ENCODE measurements around the gene PSMD6.

Gene PSMD6

DNA sequence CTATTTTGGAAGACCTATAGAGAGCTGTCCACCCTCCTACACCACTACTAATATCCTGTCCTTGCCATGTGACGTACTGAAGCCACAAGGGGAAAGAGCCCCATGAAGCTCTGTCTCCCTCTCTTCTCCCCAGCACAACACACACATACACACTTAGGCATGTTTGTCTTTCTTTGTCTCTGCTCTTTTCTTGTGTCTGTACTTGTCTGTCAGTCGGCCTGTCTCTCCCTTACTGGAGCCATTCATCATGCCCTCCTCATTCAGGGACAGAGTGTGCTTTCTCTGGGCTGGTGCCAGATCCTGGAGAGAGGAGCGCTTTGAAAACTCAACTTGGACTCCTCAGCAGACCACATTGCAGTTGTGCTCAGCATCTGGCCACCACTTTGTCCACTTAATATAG, 47.6 kb downstream of the PSMD6 start:
- no peak for DNase-seq

DNA sequence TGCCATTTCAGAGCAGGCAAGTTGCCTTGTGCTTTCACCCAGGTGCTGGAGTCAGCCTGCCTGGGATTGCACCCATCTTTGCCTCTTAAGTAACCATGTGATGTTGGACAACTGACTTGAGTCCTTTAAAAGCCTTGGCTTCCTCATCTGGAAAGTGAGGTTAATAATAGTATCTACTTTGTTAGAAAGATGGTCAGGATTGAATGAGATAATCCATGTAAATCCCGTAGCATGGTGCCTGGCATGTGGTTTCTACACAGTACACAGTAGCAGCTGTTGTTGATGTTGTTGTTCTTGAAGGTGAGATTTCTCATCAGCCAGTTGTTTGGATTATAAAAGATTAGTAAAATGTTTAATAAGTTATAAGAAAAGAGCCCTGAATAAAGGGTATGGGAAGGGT, 48.8 kb downstream of the PSMD6 start:
- no peak for DNase-seq

DNA sequence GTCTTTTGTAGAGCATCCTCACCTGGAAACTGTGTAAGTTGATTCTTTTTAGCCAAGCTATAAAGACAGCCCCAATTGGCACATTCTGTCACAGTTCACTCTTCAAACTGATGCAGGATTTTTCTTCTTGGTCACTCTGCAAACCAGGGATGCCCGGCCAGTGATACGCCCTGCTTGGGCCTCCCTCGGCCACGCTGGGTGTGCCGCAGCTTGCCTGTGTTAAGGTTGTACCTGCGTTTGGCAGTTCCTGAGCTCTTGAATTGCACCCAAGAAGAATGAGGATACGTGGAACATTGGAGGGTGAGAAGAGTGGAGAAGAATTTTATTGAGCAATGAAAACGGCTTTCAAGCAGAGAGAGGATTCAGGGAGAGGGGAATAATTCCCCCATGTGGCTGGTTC, 49.9 kb downstream of the PSMD6 start:
- no peak for DNase-seq

DNA sequence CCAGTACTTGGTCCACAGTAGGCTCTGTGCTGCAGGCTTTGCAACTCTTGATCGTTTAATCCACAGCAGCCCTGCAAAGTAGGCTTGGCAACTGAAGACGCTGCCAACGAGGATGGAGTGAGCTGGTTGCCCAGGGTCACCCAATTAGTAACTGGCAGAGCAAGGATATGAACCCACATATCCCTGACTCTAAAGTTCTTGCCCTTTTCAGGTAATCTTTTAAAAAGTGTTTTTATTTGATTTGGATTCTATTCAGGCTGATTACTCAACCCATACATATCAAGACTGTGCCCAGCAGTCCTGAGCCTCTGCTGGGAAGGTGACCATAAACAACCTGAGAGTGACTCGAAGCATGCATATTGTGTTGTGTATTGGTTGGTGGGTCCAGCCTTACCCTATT, 50.3 kb downstream of the PSMD6 start:
- no peak for DNase-seq

- DNase-seq, result no peak
Measured at GRCh38 chr3:63972196-63972595, 51.1 kb downstream of the PSMD6 start.

DNA sequence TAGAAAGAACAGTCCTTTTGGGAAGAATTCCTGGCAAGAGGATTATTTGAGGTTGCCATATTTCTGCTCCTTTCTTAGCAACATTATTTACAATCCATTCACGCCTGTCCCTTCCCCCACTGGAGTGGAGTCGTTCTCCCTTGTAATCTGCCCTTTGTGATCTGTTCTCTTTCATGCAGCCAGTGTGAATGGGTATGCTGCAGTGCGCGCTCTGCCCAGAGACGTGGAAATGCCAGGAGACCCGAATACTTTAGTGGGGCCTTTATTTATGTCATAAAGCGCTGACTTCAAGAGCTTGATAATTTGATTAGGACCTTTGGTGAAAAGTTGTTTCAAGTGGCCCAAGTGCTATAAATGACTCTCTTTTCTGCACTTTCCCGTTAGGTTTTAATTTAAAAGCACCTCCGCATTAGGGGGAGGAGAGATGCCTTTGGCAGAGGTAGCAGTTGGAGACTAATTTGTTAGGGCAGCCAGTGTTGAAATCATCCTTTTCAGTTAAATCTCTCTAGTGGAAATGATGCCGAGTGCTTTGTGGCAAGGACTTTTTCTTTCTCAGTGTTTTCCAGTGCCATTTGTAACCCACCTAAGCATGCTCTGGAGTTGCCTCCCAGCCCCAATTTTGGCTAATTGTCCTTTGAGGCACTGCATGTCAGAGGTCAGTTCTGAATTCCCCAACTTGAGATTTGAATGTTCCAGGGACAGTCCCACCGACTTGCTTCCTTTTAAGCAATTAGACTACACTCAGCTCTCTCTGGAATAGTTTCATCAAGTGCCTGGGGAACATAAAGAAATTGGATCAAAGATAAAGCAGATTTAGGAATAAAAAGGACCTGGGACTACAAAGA, 52.4 kb downstream of the PSMD6 start:
- no peak for DNase-seq

- no peak for DNase-seq
Measured at GRCh38 chr3:63969876-63970275, 53.4 kb downstream of the PSMD6 start.

GRCh38 chr3:63968612-63969350, 54.5 kb downstream of the PSMD6 start:
- no peak for DNase-seq

GRCh38 chr3:63967675-63968611, 55.4 kb downstream of the PSMD6 start:
- DNase-seq, result no peak

DNA sequence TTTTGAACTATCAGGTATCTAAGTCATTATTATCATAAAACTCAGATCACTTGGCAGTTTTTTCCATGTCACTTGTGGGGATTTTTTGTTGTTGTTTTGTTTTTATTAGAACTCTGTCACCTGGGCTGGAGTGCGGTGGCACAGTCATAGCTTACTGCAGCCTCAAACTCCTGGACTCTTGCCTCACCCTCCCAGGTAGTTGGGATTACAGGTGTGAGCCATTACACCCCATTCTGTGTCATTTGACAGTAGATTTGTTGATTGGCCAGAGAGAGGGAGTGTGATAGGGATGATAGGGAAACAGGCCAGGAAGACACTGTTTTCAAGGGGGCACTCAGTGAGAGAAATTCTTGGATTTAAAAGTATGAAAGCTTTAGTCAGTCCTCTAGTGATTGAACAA, 56.4 kb downstream of the PSMD6 start:
- DNase-seq, result no peak

GRCh38 chr3:63966007-63966406, 57.3 kb downstream of the PSMD6 start:
- no peak for DNase-seq

GRCh38 chr3:63964681-63965485, 58.4 kb downstream of the PSMD6 start:
- no peak for DNase-seq

DNA sequence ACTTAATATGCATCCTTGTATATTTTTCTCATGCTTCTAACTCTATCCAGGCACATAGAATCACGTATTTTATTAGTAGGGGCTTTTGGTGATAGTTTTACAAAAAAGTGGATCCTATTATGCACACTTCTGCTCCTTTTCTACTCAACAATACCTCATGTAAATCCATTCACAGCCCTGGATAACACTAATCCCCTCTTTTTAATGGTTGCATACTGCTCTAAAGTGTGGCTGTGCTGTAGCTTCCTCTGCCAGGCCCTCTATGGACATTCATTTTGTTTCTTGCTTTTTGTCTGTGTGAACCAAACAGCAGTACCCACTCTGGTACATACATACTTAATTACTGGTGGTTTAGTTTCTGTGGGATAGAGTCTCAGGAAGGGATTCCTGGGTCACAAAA, 59.8 kb downstream of the PSMD6 start:
- no peak for DNase-seq

- DNase-seq, result peak; percentile 16
Measured at GRCh38 chr3:63961891-63962290, 61.4 kb downstream of the PSMD6 start.

Data from DMS 273 treated with DMSO at 0.1 percent for 48 hours (cell line).